ENCODE measurements around the gene OST4. TPM values are rescaled to one million over a fixed set of nuclear protein-coding genes. Genes with fewer than 3 reads are reported as not detected.

Gene OST4
- total and polyA plus RNA-seq, 10 of the 15 experiments (the other 5 are each of a cell fraction or from before 2014, with no cell fraction given) = 270 to 1,543 (median 523) TPM

- TF ChIP-seq ZNF687 (IDR thresholded peaks at IDR 0.05) = no peak
- TF ChIP-seq, protein P1, sequence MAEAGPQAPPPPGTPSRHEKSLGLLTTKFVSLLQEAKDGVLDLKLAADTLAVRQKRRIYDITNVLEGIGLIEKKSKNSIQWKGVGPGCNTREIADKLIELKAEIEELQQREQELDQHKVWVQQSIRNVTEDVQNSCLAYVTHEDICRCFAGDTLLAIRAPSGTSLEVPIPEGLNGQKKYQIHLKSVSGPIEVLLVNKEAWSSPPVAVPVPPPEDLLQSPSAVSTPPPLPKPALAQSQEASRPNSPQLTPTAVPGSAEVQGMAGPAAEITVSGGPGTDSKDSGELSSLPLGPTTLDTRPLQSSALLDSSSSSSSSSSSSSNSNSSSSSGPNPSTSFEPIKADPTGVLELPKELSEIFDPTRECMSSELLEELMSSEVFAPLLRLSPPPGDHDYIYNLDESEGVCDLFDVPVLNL (IDR thresholded peaks at IDR 0.05; ENCODE audit: low read depth, low read length) = no peak
- 0 out of 2 replicates have a peak, but pooled peaks have one; percentile 37 for TF ChIP-seq PAX8 (IDR thresholded peaks at IDR 0.05)
- no peak; the same call in 1 of the 2 replicates for TF ChIP-seq MTA3 (IDR thresholded peaks at IDR 0.05; ENCODE audit: borderline replicate concordance, low read length)
- TF ChIP-seq RCOR1 (conservative IDR thresholded peaks at IDR 0.05; ENCODE audit: low read depth, low read length) = 0 out of 2 replicates have a peak, but pooled peaks have one; percentile 26
- TF ChIP-seq MEF2A (IDR thresholded peaks at IDR 0.05; ENCODE audit: insufficient read depth, low read depth, low read length) = peak; percentile 75; the same call in 1 of the 2 replicates
- TF ChIP-seq CTCF (IDR thresholded peaks at IDR 0.05 in 2 of 3, conservative IDR thresholded peaks at IDR 0.05 in 1 of 3; ENCODE audit: control insufficient read depth in 2 of 3, extremely low read depth in 1 of 3, insufficient read depth in 1 of 3, low read depth in 3 of 3, low read length in 3 of 3) = peak; percentile 5 to 33 (median 6); a peak in 1 of 6 replicates
- no peak for TF ChIP-seq ZZZ3 (IDR thresholded peaks at IDR 0.05; ENCODE audit: control insufficient read depth, insufficient read length, low read depth)
- TF ChIP-seq POLR2A (IDR thresholded peaks at IDR 0.05; ENCODE audit: low read depth, low read length) = peak; percentile 70
- TF ChIP-seq NKRF (conservative IDR thresholded peaks at IDR 0.05) = no peak; the same call in 1 of the 2 replicates
- TF ChIP-seq, protein P2, sequence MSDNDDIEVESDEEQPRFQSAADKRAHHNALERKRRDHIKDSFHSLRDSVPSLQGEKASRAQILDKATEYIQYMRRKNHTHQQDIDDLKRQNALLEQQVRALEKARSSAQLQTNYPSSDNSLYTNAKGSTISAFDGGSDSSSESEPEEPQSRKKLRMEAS (IDR thresholded peaks at IDR 0.05; ENCODE audit: low read depth, low read length) = no peak; the same call in none of the 2 replicates
- TF ChIP-seq CHD1 (IDR thresholded peaks at IDR 0.05; ENCODE audit: low read depth, low read length) = 0 out of 2 replicates have a peak, but pooled peaks have one; percentile 41
- TF ChIP-seq, protein P3, sequence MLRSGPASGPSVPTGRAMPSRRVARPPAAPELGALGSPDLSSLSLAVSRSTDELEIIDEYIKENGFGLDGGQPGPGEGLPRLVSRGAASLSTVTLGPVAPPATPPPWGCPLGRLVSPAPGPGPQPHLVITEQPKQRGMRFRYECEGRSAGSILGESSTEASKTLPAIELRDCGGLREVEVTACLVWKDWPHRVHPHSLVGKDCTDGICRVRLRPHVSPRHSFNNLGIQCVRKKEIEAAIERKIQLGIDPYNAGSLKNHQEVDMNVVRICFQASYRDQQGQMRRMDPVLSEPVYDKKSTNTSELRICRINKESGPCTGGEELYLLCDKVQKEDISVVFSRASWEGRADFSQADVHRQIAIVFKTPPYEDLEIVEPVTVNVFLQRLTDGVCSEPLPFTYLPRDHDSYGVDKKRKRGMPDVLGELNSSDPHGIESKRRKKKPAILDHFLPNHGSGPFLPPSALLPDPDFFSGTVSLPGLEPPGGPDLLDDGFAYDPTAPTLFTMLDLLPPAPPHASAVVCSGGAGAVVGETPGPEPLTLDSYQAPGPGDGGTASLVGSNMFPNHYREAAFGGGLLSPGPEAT (IDR thresholded peaks at IDR 0.05; ENCODE audit: low read depth) = no peak
- TF ChIP-seq SIN3A (IDR thresholded peaks at IDR 0.05; ENCODE audit: low read depth, low read length) = no peak
- peak; percentile 64 for TF ChIP-seq FOXK2 (IDR thresholded peaks at IDR 0.05)
- TF ChIP-seq CBX5 (IDR thresholded peaks at IDR 0.05; ENCODE audit: low read depth) = 0 out of 2 replicates have a peak, but pooled peaks have one; percentile 2
- peak in 1 of 2 experiments; percentile 94; a peak in 2 of 3 replicates for TF ChIP-seq EGR1 (IDR thresholded peaks at IDR 0.05; ENCODE audit: borderline replicate concordance in 1 of 2, low read depth in 2 of 2, low read length in 2 of 2)
Measured at GRCh38 chr2:27050281-27050995, 21.0 kb downstream of the OST4 start (continued).
